ENCODE measurements around the gene LZTS3.
A peak's percentile ranks its signal among the peaks of the same experiment; 100 is the strongest.

The LZTS3 gene

GRCh38 chr20:3218307-3218988, 45.1 kb upstream of the LZTS3 start (continued):
- TF ChIP-seq ZNF501 (tag by site-specific recombination; IDR thresholded peaks at IDR 0.05) = no peak
- no peak for TF ChIP-seq ZNF10 (tag by site-specific recombination; IDR thresholded peaks at IDR 0.05)
- peak; percentile 87 for TF ChIP-seq GLIS2 (tag by site-specific recombination; IDR thresholded peaks at IDR 0.05)
- TF ChIP-seq ZSCAN5A (tag by site-specific recombination; IDR thresholded peaks at IDR 0.05) = no peak
- TF ChIP-seq ZBTB8A (tag by site-specific recombination; IDR thresholded peaks at IDR 0.05) = peak; percentile 43; the same call in 1 of the 2 replicates
- no peak for TF ChIP-seq ZBTB49 (tag by site-specific recombination; IDR thresholded peaks at IDR 0.05; ENCODE audit: low read depth)
- no peak for TF ChIP-seq ZNF488 (tag by site-specific recombination; IDR thresholded peaks at IDR 0.05)
- TF ChIP-seq ZNF350 (tag by site-specific recombination; IDR thresholded peaks at IDR 0.05) = no peak
- TF ChIP-seq ZBTB10 (tag by site-specific recombination; IDR thresholded peaks at IDR 0.05) = peak; percentile 59
- 0 out of 2 replicates have a peak, but pooled peaks have one; percentile 45 for TF ChIP-seq SCRT2 (tag by site-specific recombination; IDR thresholded peaks at IDR 0.05)
- peak; percentile 86 for TF ChIP-seq EGR2 (tag by site-specific recombination; IDR thresholded peaks at IDR 0.05; ENCODE audit: low read depth)
- no peak for TF ChIP-seq WT1 (tag by site-specific recombination; IDR thresholded peaks at IDR 0.05)
- no peak for TF ChIP-seq ZNF416 (tag by site-specific recombination; IDR thresholded peaks at IDR 0.05)
- no peak for TF ChIP-seq ZNF274 (IDR thresholded peaks at IDR 0.05; ENCODE audit: low read length)
- TF ChIP-seq ZNF274 (tag by site-specific recombination; IDR thresholded peaks at IDR 0.05; ENCODE audit: borderline replicate concordance) = no peak
- TF ChIP-seq ZNF148 (tag by site-specific recombination; IDR thresholded peaks at IDR 0.05; ENCODE audit: borderline replicate concordance) = no peak
- TF ChIP-seq ZFP37 (tag by site-specific recombination; IDR thresholded peaks at IDR 0.05) = no peak
- TF ChIP-seq ZNF211 (tag by site-specific recombination; IDR thresholded peaks at IDR 0.05; ENCODE audit: low read depth) = no peak
- TF ChIP-seq ZNF629 (tag by site-specific recombination; IDR thresholded peaks at IDR 0.05) = no peak
- no peak for TF ChIP-seq ZFP41 (tag by site-specific recombination; IDR thresholded peaks at IDR 0.05; ENCODE audit: borderline replicate concordance)
